HEK293 (cell line): Measurements from ENCODE around the gene ARHGAP22.

Experiments
- CTCF ChIP-seq: fragments of 450-650 bp; formaldehyde crosslinking; IDR thresholded peaks from 2 replicates; pipeline ENCODE4 v1.5.1; 2016; ENCODE audit warnings: missing biosample characterization, missing genetic modification characterization
- GLI4 ChIP-seq: fragments of 450-650 bp; formaldehyde crosslinking; IDR thresholded peaks from 2 replicates; pipeline ENCODE4 v1.5.1; 2016; ENCODE audit warnings: missing biosample characterization, missing genetic modification characterization
- ZBTB1 ChIP-seq: fragments of 450-650 bp; formaldehyde crosslinking; IDR thresholded peaks from 2 replicates; pipeline ENCODE4 v1.5.1; 2016; ENCODE audit warnings: missing biosample characterization, missing genetic modification characterization
- ZIC2 ChIP-seq: fragments of 450-650 bp; formaldehyde crosslinking; IDR thresholded peaks from 2 replicates; pipeline ENCODE4 v1.5.1; 2016; ENCODE audit warnings: missing biosample characterization, missing genetic modification characterization
- ZNF121 ChIP-seq: fragments of 450-650 bp; formaldehyde crosslinking; IDR thresholded peaks from 2 replicates; pipeline ENCODE4 v1.5.1; 2016; ENCODE audit warnings: missing biosample characterization, missing genetic modification characterization
- ZNF549 ChIP-seq: fragments of 450-650 bp; IDR thresholded peaks from 2 replicates; pipeline ENCODE4 v1.5.1; 2018; ENCODE audit warnings: missing biosample characterization, missing genetic modification characterization, mild to moderate bottlenecking, inconsistent platforms, moderate library complexity
- ZNF621 ChIP-seq: fragments of 450-650 bp; formaldehyde crosslinking; IDR thresholded peaks from 2 replicates; pipeline ENCODE4 v1.5.1; 2017; ENCODE audit warnings: missing biosample characterization, missing genetic modification characterization
- ZNF658 ChIP-seq: fragments of 450-650 bp; formaldehyde crosslinking; IDR thresholded peaks from 2 replicates; pipeline ENCODE4; 2016; ENCODE audit warnings: missing biosample characterization, missing genetic modification characterization
- ZNF791 ChIP-seq: fragments of 450-650 bp; formaldehyde crosslinking; IDR thresholded peaks from 2 replicates; pipeline ENCODE4 v1.5.1; 2016; ENCODE audit warnings: missing biosample characterization, missing genetic modification characterization

- no peak for TF ChIP-seq GLI4 (tag by site-specific recombination)
- no peak for TF ChIP-seq CTCF (tag by site-specific recombination)
- no peak for TF ChIP-seq ZIC2 (tag by site-specific recombination)
- TF ChIP-seq ZNF791 (tag by site-specific recombination), result no peak
- no peak for TF ChIP-seq ZNF621 (tag by site-specific recombination)
- no peak for TF ChIP-seq ZNF658 (tag by site-specific recombination)
- TF ChIP-seq ZNF121 (tag by site-specific recombination), result no peak
- TF ChIP-seq ZBTB1 (tag by site-specific recombination), result no peak
- no peak for TF ChIP-seq ZNF549
Measured at GRCh38 chr10:48645600-48645999, 40.7 kb upstream of the ARHGAP22 start.
